ENCODE data around the gene CCR5. TPM values are rescaled to one million over a fixed set of nuclear protein-coding genes. Genes with fewer than 3 reads are reported as not detected.

CCR5 gene
- total and polyA plus RNA-seq, 9 of the 15 experiments (the other 6 are each of a cell fraction or from before 2014, with no cell fraction given): not detected

- TF ChIP-seq, protein P1, sequence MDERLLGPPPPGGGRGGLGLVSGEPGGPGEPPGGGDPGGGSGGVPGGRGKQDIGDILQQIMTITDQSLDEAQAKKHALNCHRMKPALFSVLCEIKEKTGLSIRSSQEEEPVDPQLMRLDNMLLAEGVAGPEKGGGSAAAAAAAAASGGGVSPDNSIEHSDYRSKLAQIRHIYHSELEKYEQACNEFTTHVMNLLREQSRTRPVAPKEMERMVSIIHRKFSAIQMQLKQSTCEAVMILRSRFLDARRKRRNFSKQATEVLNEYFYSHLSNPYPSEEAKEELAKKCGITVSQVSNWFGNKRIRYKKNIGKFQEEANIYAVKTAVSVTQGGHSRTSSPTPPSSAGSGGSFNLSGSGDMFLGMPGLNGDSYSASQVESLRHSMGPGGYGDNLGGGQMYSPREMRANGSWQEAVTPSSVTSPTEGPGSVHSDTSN (CRISPR knock-in tag; IDR thresholded peaks at IDR 0.05; ENCODE audit: low read depth): no peak
- TF ChIP-seq, protein P1 (tag; conservative IDR thresholded peaks at IDR 0.05; ENCODE audit: low read depth): no peak
- TF ChIP-seq XRCC3 (IDR thresholded peaks at IDR 0.05): no peak
- TF ChIP-seq ZNF217 (CRISPR knock-in tag; IDR thresholded peaks at IDR 0.05): no peak
- TF ChIP-seq ZBTB2 (IDR thresholded peaks at IDR 0.05): no peak
- no peak for TF ChIP-seq ZNF253 (CRISPR knock-in tag; conservative IDR thresholded peaks at IDR 0.05)
- TF ChIP-seq RBFOX2 (IDR thresholded peaks at IDR 0.05; ENCODE audit: low read depth, low read length): no peak
- 0 out of 2 replicates have a peak, but pooled peaks have one; percentile 41 for TF ChIP-seq ZNF830 (CRISPR knock-in tag; IDR thresholded peaks at IDR 0.05)
- TF ChIP-seq KLF16 (IDR thresholded peaks at IDR 0.05): no peak
- no peak for TF ChIP-seq ZFPM2 (CRISPR knock-in tag; IDR thresholded peaks at IDR 0.05)
- no peak for TF ChIP-seq ILK (tag; IDR thresholded peaks at IDR 0.05; ENCODE audit: borderline replicate concordance, low read depth)
- no peak for TF ChIP-seq ZNF655 (CRISPR knock-in tag; IDR thresholded peaks at IDR 0.05)
- TF ChIP-seq ZNF699 (CRISPR knock-in tag; IDR thresholded peaks at IDR 0.05; ENCODE audit: insufficient replicate concordance): no peak
- no peak for TF ChIP-seq ZNF224 (CRISPR knock-in tag; IDR thresholded peaks at IDR 0.05)
- no peak for TF ChIP-seq ZNF41 (CRISPR knock-in tag; conservative IDR thresholded peaks at IDR 0.05)
- TF ChIP-seq, protein P2, sequence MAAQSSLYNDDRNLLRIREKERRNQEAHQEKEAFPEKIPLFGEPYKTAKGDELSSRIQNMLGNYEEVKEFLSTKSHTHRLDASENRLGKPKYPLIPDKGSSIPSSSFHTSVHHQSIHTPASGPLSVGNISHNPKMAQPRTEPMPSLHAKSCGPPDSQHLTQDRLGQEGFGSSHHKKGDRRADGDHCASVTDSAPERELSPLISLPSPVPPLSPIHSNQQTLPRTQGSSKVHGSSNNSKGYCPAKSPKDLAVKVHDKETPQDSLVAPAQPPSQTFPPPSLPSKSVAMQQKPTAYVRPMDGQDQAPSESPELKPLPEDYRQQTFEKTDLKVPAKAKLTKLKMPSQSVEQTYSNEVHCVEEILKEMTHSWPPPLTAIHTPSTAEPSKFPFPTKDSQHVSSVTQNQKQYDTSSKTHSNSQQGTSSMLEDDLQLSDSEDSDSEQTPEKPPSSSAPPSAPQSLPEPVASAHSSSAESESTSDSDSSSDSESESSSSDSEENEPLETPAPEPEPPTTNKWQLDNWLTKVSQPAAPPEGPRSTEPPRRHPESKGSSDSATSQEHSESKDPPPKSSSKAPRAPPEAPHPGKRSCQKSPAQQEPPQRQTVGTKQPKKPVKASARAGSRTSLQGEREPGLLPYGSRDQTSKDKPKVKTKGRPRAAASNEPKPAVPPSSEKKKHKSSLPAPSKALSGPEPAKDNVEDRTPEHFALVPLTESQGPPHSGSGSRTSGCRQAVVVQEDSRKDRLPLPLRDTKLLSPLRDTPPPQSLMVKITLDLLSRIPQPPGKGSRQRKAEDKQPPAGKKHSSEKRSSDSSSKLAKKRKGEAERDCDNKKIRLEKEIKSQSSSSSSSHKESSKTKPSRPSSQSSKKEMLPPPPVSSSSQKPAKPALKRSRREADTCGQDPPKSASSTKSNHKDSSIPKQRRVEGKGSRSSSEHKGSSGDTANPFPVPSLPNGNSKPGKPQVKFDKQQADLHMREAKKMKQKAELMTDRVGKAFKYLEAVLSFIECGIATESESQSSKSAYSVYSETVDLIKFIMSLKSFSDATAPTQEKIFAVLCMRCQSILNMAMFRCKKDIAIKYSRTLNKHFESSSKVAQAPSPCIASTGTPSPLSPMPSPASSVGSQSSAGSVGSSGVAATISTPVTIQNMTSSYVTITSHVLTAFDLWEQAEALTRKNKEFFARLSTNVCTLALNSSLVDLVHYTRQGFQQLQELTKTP (IDR thresholded peaks at IDR 0.05; ENCODE audit: low read depth in 1 of 2, partially characterized antibody in 2 of 2): no peak
- peak; percentile 28; the same call in 1 of the 2 replicates for TF ChIP-seq CC2D1A (IDR thresholded peaks at IDR 0.05)
- no peak for TF ChIP-seq ATF7 (IDR thresholded peaks at IDR 0.05)
- 0 out of 2 replicates have a peak, but pooled peaks have one; percentile 10 for TF ChIP-seq FOSL1 (tag; conservative IDR thresholded peaks at IDR 0.05)
- TF ChIP-seq NR2C1 (IDR thresholded peaks at IDR 0.05): no peak
- no peak for TF ChIP-seq NR2C1 (tag; IDR thresholded peaks at IDR 0.05)
- TF ChIP-seq ZNF134 (CRISPR knock-in tag; conservative IDR thresholded peaks at IDR 0.05): no peak
Measured at GRCh38 chr3:46378426-46378942, 7.7 kb downstream of the CCR5 start (continued).

Measured in K562 (cell line).